GM12875 (cell line): Measurements from ENCODE around the gene SPATC1L.

Experiments used
- H3K4me3 ChIP-seq: one replicate; pipeline ENCODE4 v1.5.1; 2011; ENCODE audit warnings: low read depth, low read length, control low read depth
- TF ChIP-seq, protein P1 (sequence below): IDR thresholded peaks from 2 replicates; pipeline ENCODE4 v1.5.1; 2011; ENCODE audit warnings: low read depth, mild to moderate bottlenecking, control low read depth, inconsistent platforms, low read length, moderate library complexity, borderline replicate concordance; ENCODE audit not compliant: insufficient read depth

Gene SPATC1L

DNA sequence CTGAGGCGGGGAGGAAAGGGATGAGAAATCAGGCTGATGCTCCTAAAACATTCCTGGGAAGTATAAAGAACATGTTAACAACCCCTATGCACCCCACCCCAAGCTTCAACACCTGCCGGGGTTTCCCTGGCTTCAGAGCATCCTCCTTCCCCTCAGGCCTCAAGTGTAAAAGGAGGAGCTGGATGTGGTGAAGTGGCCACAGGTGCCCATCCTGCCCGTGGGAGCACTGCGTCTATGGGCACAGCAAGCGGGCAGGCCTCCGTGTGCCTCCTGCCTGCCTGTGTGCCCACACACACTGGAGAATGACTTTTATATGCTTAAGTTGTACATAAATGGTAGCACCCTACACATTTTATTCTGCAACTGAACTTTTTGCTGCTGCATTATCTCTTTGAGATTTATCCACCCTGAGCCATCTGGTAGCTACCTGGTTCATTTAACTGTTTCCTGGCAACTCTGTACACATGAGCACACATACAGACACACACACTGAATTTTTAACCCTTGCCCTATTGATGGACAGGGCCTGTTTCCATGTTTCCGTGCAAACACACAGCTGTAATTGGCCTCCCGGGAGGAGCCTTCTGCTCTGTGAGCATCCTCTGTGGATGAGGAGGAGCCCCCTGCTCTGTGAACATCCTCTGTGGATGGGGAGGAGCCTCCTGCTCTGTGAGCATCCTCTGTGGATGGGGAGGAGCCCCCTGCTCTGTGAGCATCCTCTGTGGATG lies 15.4 kb downstream of the SPATC1L start:
- TF ChIP-seq, protein P1, sequence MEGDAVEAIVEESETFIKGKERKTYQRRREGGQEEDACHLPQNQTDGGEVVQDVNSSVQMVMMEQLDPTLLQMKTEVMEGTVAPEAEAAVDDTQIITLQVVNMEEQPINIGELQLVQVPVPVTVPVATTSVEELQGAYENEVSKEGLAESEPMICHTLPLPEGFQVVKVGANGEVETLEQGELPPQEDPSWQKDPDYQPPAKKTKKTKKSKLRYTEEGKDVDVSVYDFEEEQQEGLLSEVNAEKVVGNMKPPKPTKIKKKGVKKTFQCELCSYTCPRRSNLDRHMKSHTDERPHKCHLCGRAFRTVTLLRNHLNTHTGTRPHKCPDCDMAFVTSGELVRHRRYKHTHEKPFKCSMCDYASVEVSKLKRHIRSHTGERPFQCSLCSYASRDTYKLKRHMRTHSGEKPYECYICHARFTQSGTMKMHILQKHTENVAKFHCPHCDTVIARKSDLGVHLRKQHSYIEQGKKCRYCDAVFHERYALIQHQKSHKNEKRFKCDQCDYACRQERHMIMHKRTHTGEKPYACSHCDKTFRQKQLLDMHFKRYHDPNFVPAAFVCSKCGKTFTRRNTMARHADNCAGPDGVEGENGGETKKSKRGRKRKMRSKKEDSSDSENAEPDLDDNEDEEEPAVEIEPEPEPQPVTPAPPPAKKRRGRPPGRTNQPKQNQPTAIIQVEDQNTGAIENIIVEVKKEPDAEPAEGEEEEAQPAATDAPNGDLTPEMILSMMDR, result no peak

DNA sequence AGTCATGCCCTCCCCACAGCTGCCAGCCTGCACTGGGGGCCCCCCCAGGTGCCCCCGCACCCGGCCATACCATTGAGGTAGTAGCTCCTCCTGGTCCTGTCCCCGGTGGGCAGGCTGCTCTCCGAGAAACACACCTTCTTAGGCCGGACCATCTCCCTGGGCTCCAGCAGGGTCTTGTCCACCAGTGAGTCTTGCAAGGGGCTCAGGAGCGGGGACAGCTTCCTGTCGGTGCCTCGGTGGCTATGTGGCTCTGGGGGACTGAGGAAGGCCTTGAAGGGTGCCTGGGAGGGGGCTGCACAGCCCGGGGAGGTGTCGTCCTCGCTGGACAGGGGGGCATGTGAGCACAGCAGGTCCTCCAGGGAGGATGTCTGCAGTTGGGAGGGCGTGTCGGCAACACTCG lies 16.0 kb downstream of the SPATC1L start:
- H3K4me3 ChIP-seq, result no peak overlapping the region
- TF ChIP-seq, protein P1, result no peak

More for the DNA sequence above, 15.4 kb downstream of the SPATC1L start:
- no peak overlapping the region for H3K4me3 ChIP-seq

DNA sequence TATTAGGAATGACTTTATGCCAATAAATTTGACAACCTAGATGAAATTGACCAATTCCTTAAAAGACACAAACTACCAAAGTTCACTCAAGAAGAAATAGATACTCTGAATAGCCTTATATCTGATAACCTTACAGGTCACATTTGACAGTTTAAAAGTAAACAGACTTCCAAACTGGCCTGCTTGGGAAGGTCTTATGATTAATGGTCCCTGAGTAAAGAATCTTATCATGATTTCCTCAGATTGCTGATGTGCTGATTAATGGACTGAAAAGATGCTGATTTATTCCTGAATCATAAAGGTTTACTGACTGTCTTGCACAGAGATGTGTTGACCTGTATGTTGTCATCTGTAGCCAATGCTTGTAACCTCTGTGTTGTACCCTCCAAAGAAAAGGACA lies 19.2 kb downstream of the SPATC1L start:
- TF ChIP-seq, protein P1, result no peak
- no peak overlapping the region for H3K4me3 ChIP-seq

DNA sequence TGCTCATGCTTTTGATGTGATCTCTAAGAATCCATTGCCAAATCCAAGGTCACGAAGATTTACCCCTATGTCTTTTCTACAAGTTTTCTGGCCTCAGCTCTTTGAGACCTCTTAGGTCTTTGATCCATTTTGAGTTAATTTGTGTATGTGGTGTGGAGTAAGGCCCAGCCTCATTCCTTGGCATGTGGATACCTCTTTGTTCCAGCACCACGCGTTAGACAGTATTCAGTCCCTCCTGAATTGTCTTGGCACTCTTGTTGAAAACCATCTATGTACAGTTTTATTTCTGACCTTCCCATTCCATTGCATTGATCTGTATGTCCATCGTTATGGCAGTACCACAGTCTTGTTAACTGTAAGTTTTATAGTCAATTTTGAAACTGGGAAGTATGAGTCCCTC lies 20.9 kb downstream of the SPATC1L start:
- TF ChIP-seq, protein P1, result no peak

DNA sequence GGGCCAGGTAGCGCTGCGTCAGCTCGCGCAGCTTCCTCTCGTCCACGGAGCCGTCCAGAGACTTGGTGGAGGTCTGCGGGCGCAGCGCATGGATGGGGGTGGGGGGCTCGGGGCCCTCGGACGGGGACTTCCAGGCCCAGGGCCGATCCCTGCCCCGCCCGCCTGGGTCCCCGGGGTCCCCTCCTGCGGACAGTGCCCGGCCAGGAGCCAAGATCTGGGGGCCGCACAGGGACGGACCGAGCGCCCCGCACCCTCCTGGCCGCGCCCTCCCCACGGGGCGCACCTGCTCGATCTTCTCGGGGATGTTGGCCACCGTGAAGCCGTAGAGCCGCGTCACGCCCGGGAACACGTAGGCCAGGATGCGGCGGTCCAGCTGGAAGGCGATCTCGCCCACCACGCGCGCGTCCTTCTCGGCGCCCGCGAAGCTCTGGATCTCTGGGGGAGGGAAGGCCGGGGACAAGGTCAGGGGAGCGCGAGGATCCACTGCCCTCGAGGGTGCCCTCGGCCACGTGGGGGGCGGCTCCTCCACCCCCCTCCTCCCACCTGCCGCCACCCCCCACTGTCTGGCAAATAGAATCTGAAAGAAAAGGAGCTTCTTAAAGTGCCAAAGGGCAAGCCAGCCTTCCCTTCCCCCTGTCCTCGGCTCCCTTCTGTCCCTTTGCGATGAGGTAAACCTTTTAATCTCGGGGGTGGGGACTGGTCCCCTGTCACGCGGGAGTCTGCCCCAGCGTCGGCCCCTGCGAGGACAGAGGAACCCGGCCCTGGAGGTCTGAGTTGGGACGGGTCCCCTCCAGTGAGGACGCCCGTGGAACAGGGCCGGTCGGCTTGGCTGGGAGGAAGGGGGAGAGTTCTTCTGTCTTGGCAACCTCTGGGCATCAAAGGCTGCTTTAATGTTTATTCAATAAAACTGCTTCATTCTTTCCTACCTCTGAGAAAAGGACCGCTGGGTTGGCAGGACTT lies 22.3 kb downstream of the SPATC1L start:
- H3K4me3 ChIP-seq, result no peak overlapping the region
- TF ChIP-seq, protein P1, result no peak

More for the DNA sequence above, 20.9 kb downstream of the SPATC1L start:
- no peak overlapping the region for H3K4me3 ChIP-seq

DNA sequence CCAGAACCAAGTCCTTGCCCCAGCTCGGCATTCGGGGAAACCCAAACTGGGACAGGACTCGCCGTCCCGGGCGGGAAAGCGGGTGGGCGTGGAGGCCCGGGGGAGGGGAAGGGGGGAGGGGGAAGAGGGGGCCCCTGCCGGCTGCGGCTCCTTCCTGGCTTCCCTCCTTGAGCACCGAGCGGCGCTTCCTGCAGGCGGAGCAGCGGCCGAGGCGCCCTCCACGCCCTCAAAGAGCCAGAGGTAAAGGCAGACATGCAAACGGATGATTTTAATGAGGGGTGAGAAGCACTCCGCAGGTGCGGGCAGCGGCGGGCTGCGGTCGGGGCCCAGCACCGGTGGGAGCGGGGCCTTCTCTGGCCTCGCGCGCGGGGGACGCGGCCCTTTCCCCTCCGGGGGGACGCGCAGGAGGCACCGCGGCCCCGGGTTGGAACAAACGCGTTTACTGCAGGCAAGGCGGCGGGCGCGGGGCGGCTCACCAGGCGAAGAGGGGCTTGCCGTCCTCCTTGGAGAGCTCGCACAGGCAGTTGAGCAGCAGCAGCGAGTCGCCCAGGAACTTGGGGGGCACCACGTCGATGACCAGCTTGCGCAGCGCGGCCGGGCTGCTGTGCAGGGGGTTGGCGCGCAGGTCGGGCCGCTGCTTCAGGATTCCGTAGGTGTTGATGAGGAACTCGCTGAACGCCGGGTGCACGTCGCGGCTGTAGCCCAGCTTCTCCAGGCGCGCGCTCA lies 23.2 kb downstream of the SPATC1L start:
- TF ChIP-seq, protein P1, result no peak
- no peak overlapping the region for H3K4me3 ChIP-seq
